Thoracic aorta (tissue), 2 donors: ENCODE measurements around the gene GALNT6. TPM values are rescaled to one million over a fixed set of nuclear protein-coding genes. Genes with fewer than 3 reads are reported as not detected.

ENCODE experiments used
- ATAC-seq: fragments of 150-250 bp; one replicate; pipeline ENCODE4 v1.8.0; 2017; ENCODE audit warnings: low read depth; ENCODE audit not compliant: insufficient number of reproducible peaks, low FRiP score
- DNase-seq: peaks from one replicate; pipeline ENCODE4 v3.0.0-alpha.2; 2020; ENCODE audit warnings: low spot score
- H3K27ac ChIP-seq, 2 donors: fragments of 200-600 bp; sonication (generic); 1 replicate in 1 of 2; 2 replicates in 1 of 2; pipeline ENCODE4 v1.5.1; 2016; ENCODE audit warnings: mild to moderate bottlenecking in 2 of 2, moderate library complexity in 2 of 2
- H3K27me3 ChIP-seq: fragments of 200-600 bp; sonication (generic); replicated peaks from 2 replicates; pipeline ENCODE4 v1.6.0; 2016; ENCODE audit warnings: mild to moderate bottlenecking; ENCODE audit not compliant: insufficient read depth
- H3K36me3 ChIP-seq: fragments of 200-600 bp; sonication (generic); one replicate; pipeline ENCODE4 v1.5.1; 2016
- H3K4me1 ChIP-seq, 2 donors: fragments of 200-600 bp; sonication (generic); 1 replicate in 1 of 2; 2 replicates in 1 of 2; pipeline versions ENCODE4 v1.5.1 to v1.6.0; 2016; ENCODE audit warnings: low read depth in 2 of 2, mild to moderate bottlenecking in 1 of 2; ENCODE audit not compliant: control insufficient read depth in 1 of 2
- H3K4me3 ChIP-seq: fragments of 200-600 bp; sonication (generic); 2 replicates; pipeline ENCODE4 v1.5.1; 2016; ENCODE audit warnings: mild to moderate bottlenecking
- H3K9me3 ChIP-seq: fragments of 200-600 bp; sonication (generic); 2 replicates; pipeline ENCODE4 v1.5.1; 2016
- total RNA-seq, 2 donors: library from RNA; depleted of rRNA; stranded (reverse); fragments of >200 nt; gene quantifications; one replicate each; pipeline versions ENCODE4 v1.1.0 to v1.2.3, GENCODE V29; 2016
- TF ChIP-seq, protein P1 (sequence below): fragments of 200-600 bp; sonication (generic); IDR thresholded peaks from one replicate; pipeline ENCODE4 v1.5.1; 2019; ENCODE audit warnings: antibody characterized with exemption

The GALNT6 gene
- total RNA-seq, 2 donors from 2014 or later: 9.9 to 11.5 TPM

- DNase-seq (no peak), ATAC-seq (no peak)
- Histone ChIP-seq H3K27me3 (no peaks in the 10 kb centered on the region), H3K27ac (no peak overlapping the region), H3K36me3 (no peaks in the 10 kb centered on the region), H3K4me1 (no peaks in the 10 kb centered on the region), H3K4me3 (no peak overlapping the region), H3K9me3 (no peaks in the 10 kb centered on the region)
- TF ChIP-seq, protein P1, sequence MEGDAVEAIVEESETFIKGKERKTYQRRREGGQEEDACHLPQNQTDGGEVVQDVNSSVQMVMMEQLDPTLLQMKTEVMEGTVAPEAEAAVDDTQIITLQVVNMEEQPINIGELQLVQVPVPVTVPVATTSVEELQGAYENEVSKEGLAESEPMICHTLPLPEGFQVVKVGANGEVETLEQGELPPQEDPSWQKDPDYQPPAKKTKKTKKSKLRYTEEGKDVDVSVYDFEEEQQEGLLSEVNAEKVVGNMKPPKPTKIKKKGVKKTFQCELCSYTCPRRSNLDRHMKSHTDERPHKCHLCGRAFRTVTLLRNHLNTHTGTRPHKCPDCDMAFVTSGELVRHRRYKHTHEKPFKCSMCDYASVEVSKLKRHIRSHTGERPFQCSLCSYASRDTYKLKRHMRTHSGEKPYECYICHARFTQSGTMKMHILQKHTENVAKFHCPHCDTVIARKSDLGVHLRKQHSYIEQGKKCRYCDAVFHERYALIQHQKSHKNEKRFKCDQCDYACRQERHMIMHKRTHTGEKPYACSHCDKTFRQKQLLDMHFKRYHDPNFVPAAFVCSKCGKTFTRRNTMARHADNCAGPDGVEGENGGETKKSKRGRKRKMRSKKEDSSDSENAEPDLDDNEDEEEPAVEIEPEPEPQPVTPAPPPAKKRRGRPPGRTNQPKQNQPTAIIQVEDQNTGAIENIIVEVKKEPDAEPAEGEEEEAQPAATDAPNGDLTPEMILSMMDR: no peak
Measured at GRCh38 chr12:51401486-51401885, 10.3 kb upstream of the GALNT6 start.

DNA sequence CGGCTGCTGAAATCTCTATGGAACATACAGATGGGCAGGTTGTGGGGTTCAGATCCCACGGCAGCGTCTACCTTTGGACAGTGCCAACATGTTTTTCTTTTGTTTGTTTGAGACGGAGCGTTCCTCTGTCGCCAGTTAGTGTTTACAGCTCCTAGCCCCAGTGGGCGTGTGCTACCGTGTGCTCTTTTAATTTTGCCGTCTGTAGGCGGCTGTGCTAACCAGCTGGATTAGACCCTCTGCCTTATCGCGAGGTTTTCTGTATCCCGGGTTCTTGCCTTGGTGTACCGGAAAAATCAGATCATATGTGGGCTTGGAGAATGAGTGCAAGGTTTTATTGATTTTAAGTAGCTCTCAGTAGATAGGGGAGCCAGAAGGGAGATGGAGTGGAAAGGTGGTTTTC is 9.8 kb upstream of the GALNT6 start:
- Histone ChIP-seq H3K27ac (no peak overlapping the region), H3K36me3 (no peaks in the 10 kb centered on the region), H3K27me3 (no peaks in the 10 kb centered on the region), H3K9me3 (no peaks in the 10 kb centered on the region), H3K4me1 (no peaks in the 10 kb centered on the region), H3K4me3 (no peak overlapping the region)
- TF ChIP-seq, protein P1: no peak
- no peak for DNase-seq
- ATAC-seq: no peak

DNA sequence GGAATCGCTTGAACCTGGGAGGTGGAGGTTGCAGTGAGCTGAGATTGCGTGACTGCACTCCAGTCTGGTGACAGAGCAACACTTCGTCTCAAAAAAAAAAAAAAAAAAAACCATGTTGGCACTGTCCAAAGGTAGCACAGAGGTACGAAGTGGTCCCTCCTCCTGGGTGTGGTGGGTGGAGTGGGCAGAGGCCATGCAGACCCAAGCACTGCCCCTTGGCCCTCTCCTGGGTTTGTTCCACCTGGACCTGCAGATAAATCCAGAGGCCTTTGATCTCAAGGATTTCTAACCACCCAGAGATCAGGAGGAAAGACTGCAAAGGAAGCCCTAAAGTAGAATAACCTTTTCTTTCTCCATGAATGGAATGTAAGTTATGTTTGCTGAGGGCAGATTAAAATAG is 8.7 kb upstream of the GALNT6 start:
- no peak for ATAC-seq
- Histone ChIP-seq H3K4me3 (no peak overlapping the region), H3K4me1 (no peaks in the 10 kb centered on the region), H3K36me3 (no peaks in the 10 kb centered on the region), H3K9me3 (no peaks in the 10 kb centered on the region), H3K27ac (no peak overlapping the region), H3K27me3 (no peaks in the 10 kb centered on the region)
- TF ChIP-seq, protein P1: no peak
- no peak for DNase-seq

DNA sequence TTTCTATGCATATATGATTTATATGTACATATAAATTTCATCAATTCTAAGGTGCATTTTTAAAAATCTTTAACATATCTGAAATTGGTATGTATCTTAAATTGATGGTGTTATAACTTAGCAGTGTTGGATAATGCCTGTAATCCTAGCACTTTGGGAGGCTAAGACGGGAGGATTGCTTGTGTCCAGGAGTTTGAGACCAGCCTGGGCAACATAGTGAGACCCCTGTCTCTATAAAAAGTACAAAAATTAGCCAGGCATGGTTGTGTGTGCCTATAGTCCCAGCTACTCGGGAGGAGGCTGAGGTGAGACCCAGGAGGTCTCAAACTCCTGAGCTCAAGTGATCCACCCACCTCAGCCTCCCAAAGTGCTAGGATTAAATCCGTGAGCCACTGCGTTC is 6.5 kb upstream of the GALNT6 start:
- H3K4me3 ChIP-seq: no peak overlapping the region
- ATAC-seq (no peak), DNase-seq (no peak)
- H3K9me3 ChIP-seq: no peaks in the 10 kb centered on the region
- TF ChIP-seq, protein P1: no peak
- peaks cover 0 to 1% of the 10 kb centered on the region in 2 donors for H3K4me1 ChIP-seq
- H3K27ac ChIP-seq: no peak overlapping the region
- no peaks in the 10 kb centered on the region for H3K27me3 ChIP-seq
- H3K36me3 ChIP-seq: no peaks in the 10 kb centered on the region

GRCh38 chr12:51395283-51396230 is 4.4 kb upstream of the GALNT6 start:
- H3K9me3 ChIP-seq: no peaks in the 10 kb centered on the region
- no peaks in the 10 kb centered on the region for H3K36me3 ChIP-seq
- TF ChIP-seq, protein P1: no peak
- DNase-seq (no peak), ATAC-seq (no peak)
- H3K4me3 ChIP-seq: no peak overlapping the region
- no peak overlapping the region for H3K27ac ChIP-seq
- H3K4me1 ChIP-seq: peaks cover 4 to 20% of the 10 kb centered on the region in 2 donors
- no peaks in the 10 kb centered on the region for H3K27me3 ChIP-seq
